Right renal pelvis (tissue), 4 donors: ENCODE measurements around the gene RSPO3. TPM values are rescaled to one million over a fixed set of nuclear protein-coding genes. Genes with fewer than 3 reads are reported as not detected.

Experiments
- polyA plus RNA-seq, 4 donors: library from polyadenylated mRNA; unstranded; fragments of 120-200 nt; gene quantifications; one replicate each; pipeline ENCODE4 v1.2.1, GENCODE V29; 2013; ENCODE audit not compliant: insufficient read length in 4 of 4

The RSPO3 gene
- polyA plus RNA-seq, 4 donors, result 12.2 to 28.0 (median 20.7) TPM

Other genes starting within 250 kb of the RSPO3 start
- gene RNF146, start 148.2 kb downstream of the RSPO3 start, polyA plus RNA-seq, result 10 to 100 TPM; 75.9 to 92.1 (median 91.1) TPM
- 10 to 100 TPM; 79.6 to 98.7 (median 90.0) TPM for gene ECHDC1, start 224.9 kb downstream of the RSPO3 start, polyA plus RNA-seq